Measurements from ENCODE around the gene HOXB3. TPM values are rescaled to one million over a fixed set of nuclear protein-coding genes. Genes with fewer than 3 reads are reported as not detected.
A peak's percentile ranks its signal among the peaks of the same experiment; 100 is the strongest.

HOXB3 gene
- total RNA-seq, 1 donor from 2014 or later: not detected

DNA sequence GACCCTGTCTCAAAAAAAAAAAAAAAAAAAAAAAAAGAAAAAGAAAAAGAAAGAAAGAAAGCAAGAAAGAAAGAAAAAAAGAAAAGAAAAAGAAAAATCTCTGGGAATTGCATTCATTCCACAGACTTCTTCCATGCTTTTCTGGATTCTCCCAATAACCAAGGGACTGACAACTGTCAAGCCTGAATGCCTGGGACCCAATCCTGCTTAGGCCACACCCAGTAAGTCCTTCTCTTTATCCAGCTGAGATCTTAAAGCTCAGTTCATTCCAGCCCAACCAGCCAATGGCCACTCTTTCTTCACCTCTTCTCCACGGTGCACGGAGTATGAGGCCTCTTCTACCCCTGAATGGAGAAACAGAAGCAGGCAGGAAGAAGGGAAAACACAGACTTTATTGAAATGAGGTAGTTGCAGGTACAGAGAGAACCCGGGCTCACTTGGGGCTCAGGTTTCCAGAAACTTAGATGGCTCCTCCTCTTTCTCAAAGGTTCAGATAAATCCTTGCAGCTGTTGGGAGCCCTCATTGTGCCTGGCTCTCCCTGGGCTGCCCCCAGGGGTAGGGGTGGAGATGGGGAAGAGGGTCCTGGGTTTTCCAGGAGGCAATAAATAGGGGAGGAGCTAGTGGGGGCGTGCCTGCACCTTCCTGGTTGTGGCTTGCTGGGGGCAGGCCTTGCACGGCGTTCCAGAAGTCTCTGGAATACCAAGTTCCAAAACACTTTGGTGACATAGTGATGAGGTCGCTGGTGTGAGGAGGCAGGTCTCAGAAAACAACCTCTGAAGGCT lies 61.7 kb downstream of the HOXB3 start:
- H2AFZ ChIP-seq (ENCODE audit: low read depth, low read length): no peak overlapping the region
- H3K36me3 Mint-ChIP-seq (ENCODE audit: low read depth, unreplicated experiment): peaks cover 3% of the 10 kb centered on the region
- FAIRE-seq (no peak), DNase-seq (ENCODE audit: low read depth) (no peak)
- no peak overlapping the region for H3K27ac ChIP-seq (ENCODE audit: low read depth, low read length)
- peaks cover 4% of the 10 kb centered on the region for H3K4me1 ChIP-seq (ENCODE audit: insufficient read depth, low read length)
- no peak overlapping the region for H3K4me3 Mint-ChIP-seq (ENCODE audit: unreplicated experiment)
- H3K27ac Mint-ChIP-seq (ENCODE audit: unreplicated experiment): no peak overlapping the region
- peaks cover 6% of the 10 kb centered on the region for H3K9me3 Mint-ChIP-seq (ENCODE audit: unreplicated experiment)
- no peaks in the 10 kb centered on the region for H3K9me3 ChIP-seq (ENCODE audit: insufficient read depth, low read depth, low read length)
- H3K9ac ChIP-seq (ENCODE audit: low read length): no peak overlapping the region
- H3K4me3 ChIP-seq (ENCODE audit: insufficient read depth, low read depth, low read length): no peak overlapping the region
- no peaks in the 10 kb centered on the region for H3K4me1 Mint-ChIP-seq (ENCODE audit: low read depth, unreplicated experiment)
- H3K4me2 ChIP-seq (ENCODE audit: low read length): no peak overlapping the region
- peaks cover 47% of the 10 kb centered on the region for H3K27me3 ChIP-seq (ENCODE audit: insufficient read depth, low read length)
- H3K79me2 ChIP-seq (ENCODE audit: insufficient read depth, low read length): no peaks in the 10 kb centered on the region
- no peaks in the 10 kb centered on the region for H4K20me1 ChIP-seq (ENCODE audit: insufficient read depth, low read length)
- H3K27me3 Mint-ChIP-seq (ENCODE audit: low read depth, unreplicated experiment): peaks cover 92% of the 10 kb centered on the region
- TF ChIP-seq, protein P1, sequence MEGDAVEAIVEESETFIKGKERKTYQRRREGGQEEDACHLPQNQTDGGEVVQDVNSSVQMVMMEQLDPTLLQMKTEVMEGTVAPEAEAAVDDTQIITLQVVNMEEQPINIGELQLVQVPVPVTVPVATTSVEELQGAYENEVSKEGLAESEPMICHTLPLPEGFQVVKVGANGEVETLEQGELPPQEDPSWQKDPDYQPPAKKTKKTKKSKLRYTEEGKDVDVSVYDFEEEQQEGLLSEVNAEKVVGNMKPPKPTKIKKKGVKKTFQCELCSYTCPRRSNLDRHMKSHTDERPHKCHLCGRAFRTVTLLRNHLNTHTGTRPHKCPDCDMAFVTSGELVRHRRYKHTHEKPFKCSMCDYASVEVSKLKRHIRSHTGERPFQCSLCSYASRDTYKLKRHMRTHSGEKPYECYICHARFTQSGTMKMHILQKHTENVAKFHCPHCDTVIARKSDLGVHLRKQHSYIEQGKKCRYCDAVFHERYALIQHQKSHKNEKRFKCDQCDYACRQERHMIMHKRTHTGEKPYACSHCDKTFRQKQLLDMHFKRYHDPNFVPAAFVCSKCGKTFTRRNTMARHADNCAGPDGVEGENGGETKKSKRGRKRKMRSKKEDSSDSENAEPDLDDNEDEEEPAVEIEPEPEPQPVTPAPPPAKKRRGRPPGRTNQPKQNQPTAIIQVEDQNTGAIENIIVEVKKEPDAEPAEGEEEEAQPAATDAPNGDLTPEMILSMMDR (IDR thresholded peaks at IDR 0.05; ENCODE audit: insufficient read depth, low read depth, low read length): no peak
- TF ChIP-seq EZH2 (IDR thresholded peaks at IDR 0.05; ENCODE audit: insufficient read depth, low read length): no peak
- H3K36me3 ChIP-seq (ENCODE audit: insufficient read depth, low read length): no peaks in the 10 kb centered on the region

- Mint-ChIP-seq H3K9me3 (ENCODE audit: unreplicated experiment) (peaks cover 4% of the 10 kb centered on the region), H3K27me3 (ENCODE audit: low read depth, unreplicated experiment) (peaks cover 92% of the 10 kb centered on the region), H3K27ac (ENCODE audit: unreplicated experiment) (no peak overlapping the region), H3K4me3 (ENCODE audit: unreplicated experiment) (peak overlapping the region; percentile 60), H3K36me3 (ENCODE audit: low read depth, unreplicated experiment) (peaks cover 2% of the 10 kb centered on the region), H3K4me1 (ENCODE audit: low read depth, unreplicated experiment) (no peaks in the 10 kb centered on the region)
- Histone ChIP-seq H3K4me3 (ENCODE audit: insufficient read depth, low read depth, low read length) (no peak overlapping the region), H3K4me2 (ENCODE audit: low read length) (peak overlapping the region; percentile 58), H2AFZ (ENCODE audit: low read depth, low read length) (no peak overlapping the region), H3K9ac (ENCODE audit: low read length) (no peak overlapping the region), H4K20me1 (ENCODE audit: insufficient read depth, low read length) (no peaks in the 10 kb centered on the region), H3K79me2 (ENCODE audit: insufficient read depth, low read length) (no peaks in the 10 kb centered on the region), H3K27ac (ENCODE audit: low read depth, low read length) (no peak overlapping the region), H3K27me3 (ENCODE audit: insufficient read depth, low read length) (peaks cover 50% of the 10 kb centered on the region), H3K4me1 (ENCODE audit: insufficient read depth, low read length) (peaks cover 9% of the 10 kb centered on the region), H3K36me3 (ENCODE audit: insufficient read depth, low read length) (no peaks in the 10 kb centered on the region), H3K9me3 (ENCODE audit: insufficient read depth, low read depth, low read length) (no peaks in the 10 kb centered on the region)
- FAIRE-seq (no peak), DNase-seq (ENCODE audit: low read depth) (no peak)
- TF ChIP-seq EZH2 (IDR thresholded peaks at IDR 0.05; ENCODE audit: insufficient read depth, low read length): peak; percentile 50
- TF ChIP-seq, protein P1 (IDR thresholded peaks at IDR 0.05; ENCODE audit: insufficient read depth, low read depth, low read length): no peak
Observed at GRCh38 chr17:48527547-48527932, 62.5 kb downstream of the HOXB3 start.

All from astrocyte (in vitro differentiated cells and primary cell).